Embryonic facial prominence (tissue), 1 donor: ENCODE measurements around the gene PLB1.

Experiments used
- DNase-seq: peaks from one replicate; pipeline ENCODE4 v3.0.0-alpha.2; 2016; ENCODE audit errors: extremely low spot score

The PLB1 gene

DNA sequence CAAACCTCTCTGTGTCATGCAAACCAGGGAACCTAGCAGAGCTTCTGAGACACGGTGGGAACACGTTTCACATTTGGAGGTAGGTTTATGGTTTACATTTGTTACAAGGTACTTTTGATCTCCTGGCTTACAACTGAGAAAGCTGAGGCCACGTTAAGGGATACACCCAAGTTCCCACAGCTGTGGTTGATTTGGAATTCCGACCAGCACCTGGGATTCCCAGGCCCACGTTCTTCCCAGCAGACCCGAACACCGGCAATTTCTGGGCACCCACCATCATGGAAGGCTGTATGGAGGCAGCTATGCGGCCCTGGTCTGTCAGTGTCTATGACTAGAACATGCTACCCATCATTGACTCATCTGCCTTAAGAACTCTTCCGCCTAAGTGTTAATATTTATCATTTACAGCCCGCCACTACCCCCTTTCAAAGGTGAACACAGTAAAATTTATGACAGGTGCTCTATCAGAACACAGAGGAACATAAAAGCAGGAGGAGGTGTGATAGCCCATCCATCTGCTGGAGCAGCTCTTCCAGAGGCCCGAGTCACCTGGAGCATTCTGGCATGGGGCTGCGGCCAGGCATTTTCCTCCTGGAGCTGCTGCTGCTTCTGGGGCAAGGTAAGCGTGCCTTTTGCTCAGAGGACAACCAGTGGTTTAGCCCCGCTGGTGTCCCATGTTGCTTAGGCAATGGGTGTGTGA lies at the start of gene PLB1:
Gene PLB1, plus strand, starts transcription at position 510 of the 700 bp plus-strand sequence. Its CDS starts 55 bp downstream, at position 565.
- DNase-seq: no peak

DNA sequence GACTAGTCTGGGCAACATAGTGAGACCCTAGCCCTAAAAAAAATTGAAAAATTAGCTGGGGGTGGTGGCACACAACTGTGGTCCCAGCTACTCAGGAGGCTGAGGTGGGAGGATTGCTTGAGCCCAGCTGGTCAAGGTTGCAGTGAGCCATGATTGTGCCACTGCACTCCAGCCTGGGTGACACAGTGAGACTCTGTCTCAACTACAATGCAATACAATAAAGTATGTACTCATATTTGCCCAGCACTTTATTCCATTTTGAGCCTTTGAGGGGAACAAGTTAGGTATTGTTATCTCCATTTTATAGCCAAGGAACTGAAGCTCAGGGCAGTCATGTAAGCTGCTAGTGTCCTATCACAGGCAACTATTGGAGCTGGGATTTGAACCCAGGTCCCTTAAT lies 49.3 kb upstream of the PLB1 start:
- DNase-seq: no peak

- DNase-seq: no peak
Measured at GRCh38 chr2:28447086-28447485, 48.8 kb upstream of the PLB1 start.

GRCh38 chr2:28447943-28448792 lies 47.7 kb upstream of the PLB1 start:
- no peak for DNase-seq

GRCh38 chr2:28448793-28449100 lies 47.1 kb upstream of the PLB1 start:
- DNase-seq: no peak

GRCh38 chr2:28449126-28449487 lies 46.8 kb upstream of the PLB1 start:
- no peak for DNase-seq

- DNase-seq: no peak
Measured at GRCh38 chr2:28449488-28450395, 46.1 kb upstream of the PLB1 start.

- no peak for DNase-seq
Measured at GRCh38 chr2:28450901-28451565, 44.8 kb upstream of the PLB1 start.

- DNase-seq: no peak
Measured at GRCh38 chr2:28451793-28452533, 43.9 kb upstream of the PLB1 start.

DNA sequence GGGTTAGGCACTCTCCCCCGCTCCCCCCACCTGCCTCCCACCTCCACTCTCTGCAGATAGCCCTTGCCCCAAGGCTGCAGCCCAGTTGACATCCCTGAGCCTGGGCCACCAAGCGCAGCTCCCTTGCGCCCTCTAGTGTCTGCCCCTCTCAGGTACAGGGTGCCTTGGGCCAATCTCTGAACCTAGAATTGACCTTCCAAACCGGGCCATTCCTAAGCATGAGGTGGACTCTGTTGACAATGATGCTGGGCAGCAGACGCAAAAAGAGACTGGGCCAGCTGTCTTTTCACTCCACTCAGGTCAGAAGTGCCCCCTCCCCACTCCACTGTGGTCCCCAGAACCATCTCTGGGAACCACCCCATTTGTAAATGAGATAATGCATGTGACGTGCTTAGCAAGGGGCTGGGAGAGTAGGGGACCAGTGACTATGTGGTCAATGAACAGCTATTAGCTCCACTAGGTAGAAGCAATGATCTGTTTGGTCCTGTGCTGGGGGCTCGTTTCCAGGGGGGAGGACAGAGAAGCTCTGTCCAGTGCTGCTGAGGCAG lies 43.3 kb upstream of the PLB1 start:
- no peak for DNase-seq

DNA sequence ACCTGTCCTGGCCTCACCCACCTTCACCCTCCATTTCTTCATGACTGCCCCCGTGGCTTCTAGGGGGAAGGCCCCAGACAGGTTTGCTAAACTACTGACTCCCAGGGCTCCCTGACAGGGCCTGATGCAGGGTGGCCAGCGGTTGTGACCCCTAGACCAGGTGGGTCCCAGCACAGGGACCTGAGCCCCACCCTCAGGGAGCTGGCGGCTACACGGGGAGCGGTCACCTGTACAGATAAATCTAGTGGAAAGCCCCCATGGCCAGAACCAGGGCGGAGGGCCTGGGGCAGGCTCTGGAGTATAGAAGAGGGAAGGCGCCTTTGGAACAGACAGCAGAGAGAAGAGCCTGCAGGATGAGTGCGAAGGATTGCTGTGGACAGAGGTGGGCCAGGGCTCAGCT lies 42.5 kb upstream of the PLB1 start:
- DNase-seq: no peak

DNA sequence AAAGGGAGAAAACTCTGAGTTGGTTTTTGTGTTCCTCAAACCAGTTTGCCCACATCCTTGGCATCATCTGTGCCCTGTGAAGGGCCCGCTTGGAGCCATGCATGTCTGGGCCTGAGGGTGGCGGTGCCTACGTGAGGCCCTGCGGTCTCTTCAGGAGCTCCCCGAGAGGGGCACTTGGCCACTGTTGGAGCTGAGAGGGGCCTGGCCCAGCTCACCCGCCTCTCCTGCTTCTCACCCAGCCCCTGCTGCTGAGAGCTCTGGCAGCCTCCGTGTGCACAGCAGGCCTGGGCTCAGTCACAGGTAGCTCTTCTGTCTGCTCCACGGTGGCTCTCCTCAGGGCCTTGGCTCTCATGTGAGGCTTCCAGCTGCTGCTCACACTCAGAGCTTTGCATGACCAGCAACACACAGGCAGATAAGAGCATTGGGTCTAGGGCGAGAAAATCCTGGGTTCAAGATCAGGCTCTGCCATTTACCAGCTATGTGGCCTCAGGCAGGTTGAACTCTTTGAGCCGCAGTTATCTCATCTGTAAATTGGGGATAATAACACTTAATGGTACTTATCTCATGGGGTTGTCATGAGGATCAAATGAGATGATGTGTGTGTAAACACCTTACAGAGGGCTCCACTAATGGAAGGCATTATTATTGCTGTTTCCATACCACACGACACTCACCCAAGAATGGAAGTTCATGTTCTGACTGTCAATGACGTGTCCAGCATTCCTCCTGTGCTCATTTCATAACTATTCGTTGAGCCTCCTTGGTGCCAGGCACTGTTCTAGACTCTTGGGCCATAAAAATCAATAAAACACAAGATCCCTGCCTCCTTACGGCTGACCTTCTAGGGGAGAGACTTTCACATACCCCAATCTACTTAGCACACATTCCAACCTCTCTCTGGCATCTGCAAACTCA lies 41.6 kb upstream of the PLB1 start:
- DNase-seq: no peak

GRCh38 chr2:28457237-28457636 lies 38.6 kb upstream of the PLB1 start:
- no peak for DNase-seq

GRCh38 chr2:28461056-28461455 lies 34.8 kb upstream of the PLB1 start:
- DNase-seq: no peak

GRCh38 chr2:28462122-28462521 lies 33.7 kb upstream of the PLB1 start:
- DNase-seq: no peak

- DNase-seq: no peak
Measured at GRCh38 chr2:28463211-28463816, 32.5 kb upstream of the PLB1 start.

- no peak for DNase-seq
Measured at GRCh38 chr2:28463893-28464292, 32.0 kb upstream of the PLB1 start.

DNA sequence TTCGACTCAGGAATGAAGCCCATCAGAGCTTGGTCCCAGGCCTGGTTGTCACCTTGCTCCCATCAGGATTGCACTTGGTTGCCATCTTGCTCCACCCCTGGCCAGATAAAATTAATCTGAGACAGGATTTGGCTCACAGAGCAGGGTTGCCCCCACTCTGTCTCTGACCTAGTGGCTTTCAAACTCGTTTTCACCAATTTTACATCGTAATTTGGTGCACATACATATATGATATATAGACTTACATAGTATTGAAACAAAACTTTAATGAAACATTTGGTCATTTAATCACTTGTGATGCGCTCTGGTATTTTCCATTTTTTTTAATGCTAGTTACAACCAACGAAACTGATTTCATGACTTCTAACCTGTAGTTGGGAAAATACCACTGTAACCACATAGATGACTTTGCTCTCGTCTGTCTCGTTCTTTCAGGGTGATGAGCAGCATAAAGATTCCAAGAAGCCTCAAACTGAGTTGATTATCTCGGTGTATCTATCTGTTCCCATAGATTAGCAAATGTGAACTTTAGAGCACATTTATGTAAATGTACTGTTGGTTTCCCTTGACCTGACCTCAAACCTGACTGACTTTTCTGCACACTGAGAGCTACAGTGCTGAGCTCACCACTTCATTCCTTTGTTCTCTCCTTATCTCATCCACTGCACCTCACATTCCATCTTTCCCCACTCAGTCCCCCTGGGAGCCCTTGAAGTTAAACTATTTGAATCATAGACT lies 30.5 kb upstream of the PLB1 start:
- DNase-seq: no peak

DNA sequence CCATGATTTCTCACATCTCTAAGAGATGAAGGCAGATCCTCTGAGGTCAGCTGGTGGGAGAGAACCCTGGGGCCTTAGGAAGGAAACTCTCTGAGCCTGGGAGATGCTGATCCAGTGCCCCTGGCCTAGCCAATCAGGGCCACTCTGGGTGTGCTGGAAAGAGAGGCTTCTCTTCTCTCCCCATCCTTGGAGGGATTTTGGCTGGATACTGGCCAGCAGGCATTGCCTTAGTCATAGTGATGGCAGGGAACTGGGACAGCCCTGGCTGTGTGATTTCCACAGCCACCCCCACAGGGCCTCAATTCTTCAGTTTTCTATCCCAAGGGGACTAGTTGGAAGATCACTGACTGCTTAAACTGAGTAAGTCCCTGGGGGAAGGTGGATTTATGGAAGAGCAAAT lies 26.6 kb upstream of the PLB1 start:
- no peak for DNase-seq
